Lower leg skin (tissue), 4 donors: Measurements from ENCODE around the gene GLI1. TPM values are rescaled to one million over a fixed set of nuclear protein-coding genes. Genes with fewer than 3 reads are reported as not detected.

Source experiments
- DNase-seq, 2 donors: peaks; one replicate each; pipeline ENCODE4 v3.0.0-alpha.2; 2019; ENCODE audit warnings: low spot score in 2 of 2
- H3K4me3 ChIP-seq: fragments of 200-600 bp; sonication (generic); 2 replicates; pipeline ENCODE4 v1.5.1; 2017; ENCODE audit warnings: mild to moderate bottlenecking, low read depth; ENCODE audit not compliant: poor library complexity, severe bottlenecking
- CTCF ChIP-seq, 3 donors: fragments of 450-650 bp; IDR thresholded peaks; one replicate each; pipeline ENCODE4 v1.5.1; 2016; ENCODE audit warnings: antibody characterized with exemption in 3 of 3, mild to moderate bottlenecking in 3 of 3, moderate library complexity in 2 of 3
- POLR2A ChIP-seq, 2 donors: fragments of 450-650 bp; IDR thresholded peaks; one replicate each; pipeline ENCODE4 v1.6.1; 2016 to 2017; ENCODE audit warnings: antibody characterized with exemption in 2 of 2, mild to moderate bottlenecking in 1 of 2, moderate library complexity in 1 of 2
- WGBS, 2 donors: methylation state at CpG; one replicate each; pipeline ENCODE4 v1.1.5; 2018; 5-methylcytosine and 5-hydroxymethylcytosine counted together
- intact Hi-C: fragments of 100-400 bp; cut with DNase I; formaldehyde crosslinking; loops from one replicate; pipeline ENCODE4 v1.15.0; 2023; ENCODE audit warnings: low total_unique reads
- total RNA-seq, 4 donors: library from RNA; depleted of rRNA; stranded (reverse); fragments of >200 nt; gene quantifications; one replicate each; pipeline ENCODE4 v1.1.0, GENCODE V29; 2016

The GLI1 gene
- total RNA-seq, 4 donors from 2014 or later: 0.19 to 13.4 (median 1.9) TPM

- 91 to 93% methylated on average over 4 of the region's 4 CpGs for WGBS, 2 donors
- no peak for DNase-seq
- intact Hi-C loops: no loop called here
- no peak overlapping the region for H3K4me3 ChIP-seq
- TF ChIP-seq CTCF (IDR thresholded peaks at IDR 0.05): no peak
- no peak for TF ChIP-seq POLR2A (IDR thresholded peaks at IDR 0.05)
Observed at GRCh38 chr12:57470970-57471656, 11.5 kb downstream of the GLI1 start.

GRCh38 chr12:57471661-57472060, 12.1 kb downstream of the GLI1 start:
- 86 to 90% methylated on average over 3 of the region's 3 CpGs for WGBS, 2 donors
- intact Hi-C loops: no loop called here
- TF ChIP-seq CTCF (IDR thresholded peaks at IDR 0.05) (no peak), POLR2A (IDR thresholded peaks at IDR 0.05) (no peak)
- no peak for DNase-seq
- no peak overlapping the region for H3K4me3 ChIP-seq

- intact Hi-C loops: no loop called here
- TF ChIP-seq CTCF (IDR thresholded peaks at IDR 0.05): no peak
- TF ChIP-seq POLR2A (IDR thresholded peaks at IDR 0.05): no peak
- no peak for DNase-seq
- 84 to 92% methylated on average over 3 of the region's 3 CpGs for WGBS, 2 donors
- H3K4me3 ChIP-seq: no peak overlapping the region
Observed at GRCh38 chr12:57472391-57472790, 12.8 kb downstream of the GLI1 start.

- 45 to 46% methylated on average over 3 of the region's 3 CpGs for WGBS, 2 donors
- no peak for TF ChIP-seq POLR2A (IDR thresholded peaks at IDR 0.05)
- TF ChIP-seq CTCF (IDR thresholded peaks at IDR 0.05): no peak
- no peak overlapping the region for H3K4me3 ChIP-seq
- intact Hi-C loops: no loop called here
- no peak for DNase-seq
Observed at GRCh38 chr12:57473392-57473791, 13.8 kb downstream of the GLI1 start.

GRCh38 chr12:57473886-57474285, 14.3 kb downstream of the GLI1 start:
- intact Hi-C loops: no loop called here
- WGBS, 2 donors: 87 to 89% methylated on average over 5 of the region's 5 CpGs
- DNase-seq: no peak
- H3K4me3 ChIP-seq: no peak overlapping the region
- no peak for TF ChIP-seq POLR2A (IDR thresholded peaks at IDR 0.05)

- no peak for TF ChIP-seq POLR2A (IDR thresholded peaks at IDR 0.05)
- no peak for TF ChIP-seq CTCF (IDR thresholded peaks at IDR 0.05)
- 79 to 81% methylated on average over 8 of the region's 8 CpGs for WGBS, 2 donors
- intact Hi-C loops: no loop called here
- H3K4me3 ChIP-seq: no peak overlapping the region
- no peak for DNase-seq
Observed at GRCh38 chr12:57474430-57474829, 14.8 kb downstream of the GLI1 start.
